ENCODE measurements around the gene RGS6.

RGS6 gene

DNA sequence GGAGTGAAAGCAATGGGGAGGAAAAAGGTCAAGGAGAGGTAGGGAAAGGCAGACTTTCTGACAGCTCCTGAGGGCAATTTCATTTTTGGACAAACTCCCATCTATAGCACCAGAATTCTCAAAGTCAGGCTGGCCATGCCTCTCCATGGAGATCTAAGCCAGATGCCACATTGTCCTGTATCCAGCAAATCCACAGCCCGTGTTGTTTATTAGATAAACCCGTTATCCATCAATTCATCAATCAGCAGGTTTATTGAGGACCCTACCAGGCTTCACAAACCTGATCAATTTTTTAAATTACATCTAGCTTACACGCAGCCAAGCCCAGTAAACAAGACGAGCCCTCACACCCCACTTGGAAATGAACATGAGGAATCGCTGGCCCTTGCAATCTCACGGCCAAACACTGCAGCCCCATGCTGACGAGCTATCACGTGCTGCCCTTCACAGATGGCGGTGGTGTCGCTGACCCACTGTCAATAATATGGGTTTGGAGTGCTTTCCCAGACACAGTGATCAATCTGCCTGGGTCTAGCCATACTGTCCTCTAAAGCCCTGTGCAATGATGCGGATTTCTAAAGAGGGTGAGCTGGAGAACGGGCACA lies 628.8 kb downstream of the RGS6 start:
- DNase-seq (ENCODE audit: insufficient read length, low spot score) (no peak), FAIRE-seq (no peak)
- no peak for TF ChIP-seq POU2F2 (IDR thresholded peaks at IDR 0.05; ENCODE audit: low read depth, low read length)
- TF ChIP-seq POLR2A (IDR thresholded peaks at IDR 0.05; ENCODE audit: low read depth, low read length): no peak
- no peak for TF ChIP-seq TAF1 (IDR thresholded peaks at IDR 0.05; ENCODE audit: low read depth, low read length)
- no peak for TF ChIP-seq POLR2AphosphoS5 (IDR thresholded peaks at IDR 0.05; ENCODE audit: low read depth, low read length)
- no peak for TF ChIP-seq SPI1 (IDR thresholded peaks at IDR 0.05; ENCODE audit: low read depth, low read length)
- no peak for TF ChIP-seq PAX5 (IDR thresholded peaks at IDR 0.05; ENCODE audit: insufficient read depth, low read length, severe bottlenecking)

DNA sequence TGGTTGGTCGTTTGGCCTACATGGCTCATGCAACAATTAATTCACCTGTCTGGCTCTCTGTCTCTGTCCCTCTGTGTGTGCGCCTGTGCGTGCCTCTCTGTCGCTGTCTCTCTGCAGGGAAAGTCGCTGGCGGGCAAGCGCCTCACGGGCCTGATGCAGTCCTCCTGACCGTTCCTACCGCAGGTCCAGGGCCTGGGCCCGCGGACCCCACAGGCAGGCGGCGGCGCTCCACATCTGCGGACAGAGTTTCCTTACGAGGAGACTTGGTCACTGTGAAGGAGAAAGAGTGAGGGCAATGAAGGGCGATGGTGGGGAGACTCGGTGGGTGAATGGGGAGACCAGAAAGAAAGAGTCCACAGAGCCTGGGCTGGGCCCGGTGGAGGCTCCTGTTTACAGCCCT lies 630.1 kb downstream of the RGS6 start:
- TF ChIP-seq POLR2A (IDR thresholded peaks at IDR 0.05; ENCODE audit: low read depth, low read length) (no peak), PAX5 (IDR thresholded peaks at IDR 0.05; ENCODE audit: insufficient read depth, low read length, severe bottlenecking) (no peak), POU2F2 (IDR thresholded peaks at IDR 0.05; ENCODE audit: low read depth, low read length) (no peak), POLR2AphosphoS5 (IDR thresholded peaks at IDR 0.05; ENCODE audit: low read depth, low read length) (no peak), SPI1 (IDR thresholded peaks at IDR 0.05; ENCODE audit: low read depth, low read length) (no peak), TAF1 (IDR thresholded peaks at IDR 0.05; ENCODE audit: low read depth, low read length) (no peak)
- FAIRE-seq: no peak
- no peak for DNase-seq (ENCODE audit: insufficient read length, low spot score)

DNA sequence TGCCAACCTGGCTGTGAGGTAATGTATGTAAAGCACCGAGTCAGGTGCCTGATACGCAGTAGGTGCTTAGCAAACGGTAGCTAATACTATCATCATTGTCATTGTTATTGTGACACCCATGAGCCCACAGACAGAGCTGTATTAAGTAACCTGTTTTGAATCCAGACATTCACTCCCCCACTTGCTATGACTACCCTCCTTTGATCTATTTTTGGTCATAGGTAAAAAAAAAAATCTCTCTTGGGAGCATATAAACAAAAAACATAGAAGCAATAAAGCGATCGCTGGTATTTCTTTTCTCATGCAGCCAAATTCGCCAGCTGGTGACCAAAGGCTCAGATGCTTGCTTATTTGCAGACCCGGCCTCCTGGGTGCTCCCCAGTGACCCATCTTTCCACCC lies 631.4 kb downstream of the RGS6 start:
- no peak for DNase-seq (ENCODE audit: insufficient read length, low spot score)
- FAIRE-seq: no peak
- TF ChIP-seq TAF1 (IDR thresholded peaks at IDR 0.05; ENCODE audit: low read depth, low read length) (no peak), POU2F2 (IDR thresholded peaks at IDR 0.05; ENCODE audit: low read depth, low read length) (no peak), PAX5 (IDR thresholded peaks at IDR 0.05; ENCODE audit: insufficient read depth, low read length, severe bottlenecking) (no peak), POLR2AphosphoS5 (IDR thresholded peaks at IDR 0.05; ENCODE audit: low read depth, low read length) (no peak), SPI1 (IDR thresholded peaks at IDR 0.05; ENCODE audit: low read depth, low read length) (no peak), POLR2A (IDR thresholded peaks at IDR 0.05; ENCODE audit: low read depth, low read length) (no peak)

DNA sequence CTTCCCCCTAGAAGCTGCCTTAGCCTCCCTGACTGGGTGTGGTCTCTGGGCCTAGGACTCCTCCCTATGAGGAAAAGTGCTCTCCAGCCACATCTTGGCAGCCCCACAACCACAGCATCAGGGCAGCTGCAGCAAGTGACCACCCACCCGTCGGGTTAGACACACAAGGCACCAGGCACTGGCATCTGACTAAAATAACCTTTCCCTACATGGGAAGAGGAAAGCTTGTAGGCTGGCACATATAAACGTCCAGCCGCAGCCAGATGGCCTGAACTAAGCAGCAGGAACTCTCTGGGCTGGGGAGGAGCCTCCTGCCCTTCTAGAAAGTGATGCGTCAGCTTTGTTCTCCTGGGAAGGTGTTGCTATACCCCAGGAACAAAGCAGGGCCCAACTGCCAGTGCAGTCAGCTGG lies 632.9 kb downstream of the RGS6 start:
- DNase-seq (ENCODE audit: insufficient read length, low spot score) (no peak), FAIRE-seq (no peak)
- TF ChIP-seq SPI1 (IDR thresholded peaks at IDR 0.05; ENCODE audit: low read depth, low read length): no peak
- no peak for TF ChIP-seq POU2F2 (IDR thresholded peaks at IDR 0.05; ENCODE audit: low read depth, low read length)
- no peak for TF ChIP-seq POLR2A (IDR thresholded peaks at IDR 0.05; ENCODE audit: low read depth, low read length)
- no peak for TF ChIP-seq TAF1 (IDR thresholded peaks at IDR 0.05; ENCODE audit: low read depth, low read length)
- TF ChIP-seq PAX5 (IDR thresholded peaks at IDR 0.05; ENCODE audit: insufficient read depth, low read length, severe bottlenecking): no peak

DNA sequence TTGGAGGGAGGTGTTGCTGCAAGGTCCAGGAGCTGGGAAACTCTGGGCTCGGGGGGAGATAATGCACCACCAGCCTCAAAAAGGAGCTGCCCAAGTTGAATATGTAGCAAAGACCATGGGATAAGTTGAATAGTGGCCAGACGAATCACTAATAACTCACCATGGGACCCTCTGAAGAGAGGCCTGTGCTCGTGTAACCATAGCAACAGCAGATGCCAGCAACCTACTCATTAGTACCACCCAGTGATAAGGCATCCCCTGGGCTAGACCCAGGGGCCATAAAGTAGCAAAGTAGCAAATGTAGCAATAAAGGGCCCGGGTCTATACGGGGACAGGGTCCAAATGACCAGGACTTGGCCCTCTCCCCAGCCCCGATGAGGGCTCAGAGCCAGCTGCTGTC lies 633.7 kb downstream of the RGS6 start:
- TF ChIP-seq SPI1 (IDR thresholded peaks at IDR 0.05; ENCODE audit: low read depth, low read length) (no peak), POU2F2 (IDR thresholded peaks at IDR 0.05; ENCODE audit: low read depth, low read length) (no peak), POLR2AphosphoS5 (IDR thresholded peaks at IDR 0.05; ENCODE audit: low read depth, low read length) (no peak)
- DNase-seq (ENCODE audit: insufficient read length, low spot score) (no peak), FAIRE-seq (no peak)

DNA sequence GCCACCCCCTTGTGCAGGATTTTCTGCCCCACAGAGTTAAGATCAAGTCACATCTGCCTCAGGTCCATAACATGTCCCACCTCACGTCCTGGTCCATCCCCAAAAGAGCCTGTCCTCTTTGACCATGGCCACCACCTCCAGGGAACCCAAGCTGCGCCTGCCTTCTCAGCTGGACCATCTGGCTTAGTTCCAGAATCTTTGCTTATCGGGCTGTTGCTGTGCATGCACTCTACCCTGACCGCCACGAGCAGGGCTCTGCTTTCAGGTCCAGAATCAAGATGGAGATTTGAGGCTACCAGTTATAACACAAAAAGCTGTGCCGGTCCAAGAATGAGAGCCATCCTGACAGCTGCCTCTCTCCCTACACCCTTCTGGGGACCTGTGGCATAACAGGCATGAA lies 635.0 kb downstream of the RGS6 start:
- TF ChIP-seq POLR2AphosphoS5 (IDR thresholded peaks at IDR 0.05; ENCODE audit: low read depth, low read length) (no peak), PAX5 (IDR thresholded peaks at IDR 0.05; ENCODE audit: insufficient read depth, low read length, severe bottlenecking) (no peak), POLR2A (IDR thresholded peaks at IDR 0.05; ENCODE audit: low read depth, low read length) (no peak), POU2F2 (IDR thresholded peaks at IDR 0.05; ENCODE audit: low read depth, low read length) (no peak), SPI1 (IDR thresholded peaks at IDR 0.05; ENCODE audit: low read depth, low read length) (no peak), TAF1 (IDR thresholded peaks at IDR 0.05; ENCODE audit: low read depth, low read length) (no peak)
- FAIRE-seq: no peak

DNA sequence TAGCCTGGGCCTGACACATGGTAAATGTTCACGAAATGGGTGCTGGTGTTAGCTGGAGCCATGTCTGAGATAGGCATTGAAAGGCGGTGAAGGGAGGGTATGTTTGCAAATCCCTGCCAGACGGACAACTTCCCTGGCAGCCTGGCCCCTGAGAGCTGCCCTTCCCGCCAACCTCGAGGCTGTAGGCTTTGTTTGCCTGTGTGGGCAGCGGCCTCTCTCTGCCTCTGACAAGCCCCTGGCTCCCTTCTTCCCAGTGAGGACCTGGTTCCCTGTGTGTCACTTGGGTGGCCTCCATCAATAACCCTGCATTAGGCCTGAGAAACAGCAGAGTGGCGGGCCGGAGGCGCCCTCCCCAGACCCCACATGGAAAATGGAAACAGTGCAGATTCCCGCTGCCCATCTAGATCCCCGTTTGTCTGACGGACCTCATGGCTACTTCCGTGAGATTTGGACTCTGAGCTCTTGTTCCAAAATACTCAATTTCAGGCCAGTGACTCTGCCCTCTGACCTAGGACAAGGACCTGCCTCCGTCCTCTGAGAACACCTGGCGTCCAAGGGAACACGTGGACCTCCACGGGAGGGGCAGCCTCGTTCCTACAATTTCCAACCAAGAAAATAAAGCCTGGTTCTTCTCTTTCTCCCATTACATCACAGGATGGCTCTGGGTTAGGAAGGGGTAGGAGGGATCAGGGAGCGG lies 636.2 kb downstream of the RGS6 start:
- FAIRE-seq: no peak
- TF ChIP-seq PAX5 (IDR thresholded peaks at IDR 0.05; ENCODE audit: insufficient read depth, low read length, severe bottlenecking): no peak
- no peak for TF ChIP-seq POLR2AphosphoS5 (IDR thresholded peaks at IDR 0.05; ENCODE audit: low read depth, low read length)
- no peak for TF ChIP-seq POLR2A (IDR thresholded peaks at IDR 0.05; ENCODE audit: low read depth, low read length)
- TF ChIP-seq TAF1 (IDR thresholded peaks at IDR 0.05; ENCODE audit: low read depth, low read length): no peak
- no peak for TF ChIP-seq SPI1 (IDR thresholded peaks at IDR 0.05; ENCODE audit: low read depth, low read length)
- TF ChIP-seq POU2F2 (IDR thresholded peaks at IDR 0.05; ENCODE audit: low read depth, low read length): no peak

More for the DNA sequence above, 635.0 kb downstream of the RGS6 start:
- DNase-seq (ENCODE audit: insufficient read length, low spot score): no peak

DNA sequence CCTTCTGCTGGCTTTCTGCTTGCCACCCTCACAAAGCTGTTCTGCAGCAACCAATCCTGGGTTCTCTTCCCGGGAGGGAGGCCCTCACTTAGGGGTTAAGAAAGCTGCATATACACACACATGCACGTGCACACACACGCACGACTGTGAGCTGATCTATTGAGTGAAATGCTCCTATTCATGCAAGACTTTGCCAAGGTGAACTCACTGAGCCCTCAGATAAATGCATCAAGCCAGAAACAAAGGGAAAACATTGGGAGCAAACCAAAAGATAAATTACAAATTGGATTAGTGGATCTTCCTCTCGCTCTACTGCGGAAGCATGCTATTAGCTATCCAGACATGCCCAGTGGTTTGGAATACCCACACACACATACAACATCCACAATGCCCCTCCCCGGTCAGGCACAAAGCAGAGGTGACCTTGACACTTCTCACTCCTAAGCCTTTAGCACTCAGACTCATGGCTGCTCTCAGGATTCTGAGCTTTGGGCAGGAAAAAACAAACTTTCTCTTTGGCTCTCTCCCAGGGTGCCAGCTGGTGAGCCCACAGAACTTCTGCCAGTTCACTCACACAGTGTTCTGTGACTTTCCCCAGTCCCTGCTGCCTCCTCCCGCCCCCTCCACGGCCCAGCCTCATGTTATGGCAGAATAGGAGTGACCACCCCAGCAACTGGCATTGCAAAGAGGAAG lies 641.6 kb downstream of the RGS6 start:
- FAIRE-seq (no peak), DNase-seq (ENCODE audit: insufficient read length, low spot score) (no peak)
- TF ChIP-seq SPI1 (IDR thresholded peaks at IDR 0.05; ENCODE audit: low read depth, low read length): no peak
- no peak for TF ChIP-seq PAX5 (IDR thresholded peaks at IDR 0.05; ENCODE audit: insufficient read depth, low read length, severe bottlenecking)
- TF ChIP-seq TAF1 (IDR thresholded peaks at IDR 0.05; ENCODE audit: low read depth, low read length): no peak
- no peak for TF ChIP-seq POU2F2 (IDR thresholded peaks at IDR 0.05; ENCODE audit: low read depth, low read length)
- TF ChIP-seq POLR2AphosphoS5 (IDR thresholded peaks at IDR 0.05; ENCODE audit: low read depth, low read length): no peak
- no peak for TF ChIP-seq POLR2A (IDR thresholded peaks at IDR 0.05; ENCODE audit: low read depth, low read length)

More for the DNA sequence above, 636.2 kb downstream of the RGS6 start:
- no peak for DNase-seq (ENCODE audit: insufficient read length, low spot score)

DNA sequence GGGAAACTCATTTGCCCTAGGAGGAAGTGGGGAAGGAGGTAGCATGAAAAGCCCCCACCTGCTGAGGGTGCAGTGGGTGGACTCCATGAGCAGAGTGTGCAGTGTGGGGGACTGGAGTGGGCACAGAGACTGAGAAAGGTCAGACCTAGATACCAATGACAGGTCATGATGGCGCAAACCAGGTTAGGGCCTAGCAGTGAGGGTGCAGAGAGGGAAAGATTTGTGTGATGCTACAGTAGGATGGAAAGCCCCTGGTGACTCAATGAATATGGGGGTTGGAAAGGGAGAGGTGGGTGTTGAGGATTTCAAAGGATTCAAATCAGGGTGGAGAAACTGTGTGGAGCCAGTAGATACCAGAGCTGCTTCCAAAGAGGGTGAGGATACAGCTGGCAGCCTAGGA lies 642.5 kb downstream of the RGS6 start:
- no peak for DNase-seq (ENCODE audit: insufficient read length, low spot score)
- no peak for FAIRE-seq
- no peak for TF ChIP-seq POLR2A (IDR thresholded peaks at IDR 0.05; ENCODE audit: low read depth, low read length)
- TF ChIP-seq POLR2AphosphoS5 (IDR thresholded peaks at IDR 0.05; ENCODE audit: low read depth, low read length): no peak
- TF ChIP-seq POU2F2 (IDR thresholded peaks at IDR 0.05; ENCODE audit: low read depth, low read length): no peak
- no peak for TF ChIP-seq TAF1 (IDR thresholded peaks at IDR 0.05; ENCODE audit: low read depth, low read length)
- TF ChIP-seq PAX5 (IDR thresholded peaks at IDR 0.05; ENCODE audit: insufficient read depth, low read length, severe bottlenecking): no peak
- no peak for TF ChIP-seq SPI1 (IDR thresholded peaks at IDR 0.05; ENCODE audit: low read depth, low read length)
